ENCODE data around the gene ZC3H7A. TPM values are rescaled to one million over a fixed set of nuclear protein-coding genes. Genes with fewer than 3 reads are reported as not detected.

ZC3H7A gene
- total and polyA plus RNA-seq, 2 of the 13 experiments (the other 11 are each of a cell fraction or from before 2014, with no cell fraction given), result 29.2 to 36.8 TPM

DNA sequence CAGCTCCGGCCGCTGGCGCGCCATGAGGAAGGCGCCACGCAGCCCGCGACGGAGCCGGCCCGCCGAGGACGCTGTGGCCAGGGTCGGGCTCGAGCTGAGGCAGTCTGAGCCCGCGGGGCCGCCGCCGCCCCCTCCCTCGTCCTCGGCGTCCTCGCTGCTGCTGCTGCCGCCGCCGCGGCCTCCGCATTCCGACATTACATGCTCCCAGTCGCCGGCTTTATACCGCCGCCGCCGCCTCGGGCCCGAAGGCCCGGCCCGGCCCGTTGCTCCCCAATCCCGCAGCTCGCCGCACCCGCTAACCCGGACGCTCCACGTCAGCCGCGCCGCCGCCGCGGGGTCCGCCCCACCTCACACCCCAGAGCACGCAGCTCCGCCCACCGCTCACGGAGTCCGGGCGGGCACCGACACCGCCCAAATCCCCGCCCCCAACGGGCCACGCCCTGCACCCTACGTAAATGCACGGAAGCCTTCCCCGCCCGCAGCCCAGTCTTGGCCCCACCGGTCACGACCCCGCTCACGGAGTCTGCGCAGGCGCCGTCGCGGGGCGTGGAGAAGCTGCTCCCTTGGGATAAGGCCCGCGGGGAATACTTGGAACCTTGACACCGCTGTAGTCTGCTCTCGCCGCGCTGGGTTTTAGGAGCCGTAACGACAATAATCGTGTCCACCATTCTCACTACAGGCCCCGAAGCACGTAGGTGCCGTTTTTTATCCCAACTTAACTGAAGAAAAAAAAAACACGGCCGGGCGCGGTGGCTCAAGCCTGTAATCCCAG is 54.3 kb downstream of the ZC3H7A start, which contains the start of gene TXNDC11 (continued):
- TF ChIP-seq, protein P1, sequence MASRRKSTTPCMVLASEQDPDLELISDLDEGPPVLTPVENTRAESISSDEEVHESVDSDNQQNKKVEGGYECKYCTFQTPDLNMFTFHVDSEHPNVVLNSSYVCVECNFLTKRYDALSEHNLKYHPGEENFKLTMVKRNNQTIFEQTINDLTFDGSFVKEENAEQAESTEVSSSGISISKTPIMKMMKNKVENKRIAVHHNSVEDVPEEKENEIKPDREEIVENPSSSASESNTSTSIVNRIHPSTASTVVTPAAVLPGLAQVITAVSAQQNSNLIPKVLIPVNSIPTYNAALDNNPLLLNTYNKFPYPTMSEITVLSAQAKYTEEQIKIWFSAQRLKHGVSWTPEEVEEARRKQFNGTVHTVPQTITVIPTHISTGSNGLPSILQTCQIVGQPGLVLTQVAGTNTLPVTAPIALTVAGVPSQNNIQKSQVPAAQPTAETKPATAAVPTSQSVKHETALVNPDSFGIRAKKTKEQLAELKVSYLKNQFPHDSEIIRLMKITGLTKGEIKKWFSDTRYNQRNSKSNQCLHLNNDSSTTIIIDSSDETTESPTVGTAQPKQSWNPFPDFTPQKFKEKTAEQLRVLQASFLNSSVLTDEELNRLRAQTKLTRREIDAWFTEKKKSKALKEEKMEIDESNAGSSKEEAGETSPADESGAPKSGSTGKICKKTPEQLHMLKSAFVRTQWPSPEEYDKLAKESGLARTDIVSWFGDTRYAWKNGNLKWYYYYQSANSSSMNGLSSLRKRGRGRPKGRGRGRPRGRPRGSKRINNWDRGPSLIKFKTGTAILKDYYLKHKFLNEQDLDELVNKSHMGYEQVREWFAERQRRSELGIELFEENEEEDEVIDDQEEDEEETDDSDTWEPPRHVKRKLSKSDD (CRISPR knock-in tag; IDR thresholded peaks at IDR 0.05; ENCODE audit: low read depth), result peak; percentile 71
- TF ChIP-seq MAFG (CRISPR knock-in tag; IDR thresholded peaks at IDR 0.05) (no peak), ZMAT3 (CRISPR knock-in tag; conservative IDR thresholded peaks at IDR 0.05) (0 out of 2 replicates have a peak, but pooled peaks have one; percentile 92), NCOA5 (CRISPR knock-in tag; IDR thresholded peaks at IDR 0.05) (no peak), SMYD3 (CRISPR knock-in tag; IDR thresholded peaks at IDR 0.05) (no peak), ZNF674 (CRISPR knock-in tag; IDR thresholded peaks at IDR 0.05; ENCODE audit: low read depth) (no peak; the same call in 1 of the 2 replicates), ZNF3 (CRISPR knock-in tag; IDR thresholded peaks at IDR 0.05) (no peak), TBX3 (IDR thresholded peaks at IDR 0.05; ENCODE audit: borderline replicate concordance) (peak; percentile 25; the same call in 1 of the 2 replicates), RFXAP (CRISPR knock-in tag; IDR thresholded peaks at IDR 0.05; ENCODE audit: borderline replicate concordance) (peak; percentile 12; the same call in 1 of the 2 replicates), POLR2A (IDR thresholded peaks at IDR 0.05; ENCODE audit: insufficient read depth in 1 of 2, low read depth in 2 of 2, low read length in 2 of 2) (peak; percentile 96 to 98), RARG (CRISPR knock-in tag; IDR thresholded peaks at IDR 0.05; ENCODE audit: low read depth) (peak; percentile 82; the same call in 1 of the 2 replicates), TBX2 (CRISPR knock-in tag; IDR thresholded peaks at IDR 0.05; ENCODE audit: borderline replicate concordance) (peak; percentile 94), KDM2A (CRISPR knock-in tag; IDR thresholded peaks at IDR 0.05; ENCODE audit: borderline replicate concordance, low read depth) (peak; percentile 26; the same call in 1 of the 2 replicates), ZNF292 (CRISPR knock-in tag; IDR thresholded peaks at IDR 0.05; ENCODE audit: borderline replicate concordance, low read depth) (no peak)
- TF ChIP-seq, protein P2, sequence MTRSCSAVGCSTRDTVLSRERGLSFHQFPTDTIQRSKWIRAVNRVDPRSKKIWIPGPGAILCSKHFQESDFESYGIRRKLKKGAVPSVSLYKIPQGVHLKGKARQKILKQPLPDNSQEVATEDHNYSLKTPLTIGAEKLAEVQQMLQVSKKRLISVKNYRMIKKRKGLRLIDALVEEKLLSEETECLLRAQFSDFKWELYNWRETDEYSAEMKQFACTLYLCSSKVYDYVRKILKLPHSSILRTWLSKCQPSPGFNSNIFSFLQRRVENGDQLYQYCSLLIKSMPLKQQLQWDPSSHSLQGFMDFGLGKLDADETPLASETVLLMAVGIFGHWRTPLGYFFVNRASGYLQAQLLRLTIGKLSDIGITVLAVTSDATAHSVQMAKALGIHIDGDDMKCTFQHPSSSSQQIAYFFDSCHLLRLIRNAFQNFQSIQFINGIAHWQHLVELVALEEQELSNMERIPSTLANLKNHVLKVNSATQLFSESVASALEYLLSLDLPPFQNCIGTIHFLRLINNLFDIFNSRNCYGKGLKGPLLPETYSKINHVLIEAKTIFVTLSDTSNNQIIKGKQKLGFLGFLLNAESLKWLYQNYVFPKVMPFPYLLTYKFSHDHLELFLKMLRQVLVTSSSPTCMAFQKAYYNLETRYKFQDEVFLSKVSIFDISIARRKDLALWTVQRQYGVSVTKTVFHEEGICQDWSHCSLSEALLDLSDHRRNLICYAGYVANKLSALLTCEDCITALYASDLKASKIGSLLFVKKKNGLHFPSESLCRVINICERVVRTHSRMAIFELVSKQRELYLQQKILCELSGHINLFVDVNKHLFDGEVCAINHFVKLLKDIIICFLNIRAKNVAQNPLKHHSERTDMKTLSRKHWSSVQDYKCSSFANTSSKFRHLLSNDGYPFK (CRISPR knock-in tag; IDR thresholded peaks at IDR 0.05; ENCODE audit: borderline replicate concordance), result no peak
- TF ChIP-seq, protein P3, sequence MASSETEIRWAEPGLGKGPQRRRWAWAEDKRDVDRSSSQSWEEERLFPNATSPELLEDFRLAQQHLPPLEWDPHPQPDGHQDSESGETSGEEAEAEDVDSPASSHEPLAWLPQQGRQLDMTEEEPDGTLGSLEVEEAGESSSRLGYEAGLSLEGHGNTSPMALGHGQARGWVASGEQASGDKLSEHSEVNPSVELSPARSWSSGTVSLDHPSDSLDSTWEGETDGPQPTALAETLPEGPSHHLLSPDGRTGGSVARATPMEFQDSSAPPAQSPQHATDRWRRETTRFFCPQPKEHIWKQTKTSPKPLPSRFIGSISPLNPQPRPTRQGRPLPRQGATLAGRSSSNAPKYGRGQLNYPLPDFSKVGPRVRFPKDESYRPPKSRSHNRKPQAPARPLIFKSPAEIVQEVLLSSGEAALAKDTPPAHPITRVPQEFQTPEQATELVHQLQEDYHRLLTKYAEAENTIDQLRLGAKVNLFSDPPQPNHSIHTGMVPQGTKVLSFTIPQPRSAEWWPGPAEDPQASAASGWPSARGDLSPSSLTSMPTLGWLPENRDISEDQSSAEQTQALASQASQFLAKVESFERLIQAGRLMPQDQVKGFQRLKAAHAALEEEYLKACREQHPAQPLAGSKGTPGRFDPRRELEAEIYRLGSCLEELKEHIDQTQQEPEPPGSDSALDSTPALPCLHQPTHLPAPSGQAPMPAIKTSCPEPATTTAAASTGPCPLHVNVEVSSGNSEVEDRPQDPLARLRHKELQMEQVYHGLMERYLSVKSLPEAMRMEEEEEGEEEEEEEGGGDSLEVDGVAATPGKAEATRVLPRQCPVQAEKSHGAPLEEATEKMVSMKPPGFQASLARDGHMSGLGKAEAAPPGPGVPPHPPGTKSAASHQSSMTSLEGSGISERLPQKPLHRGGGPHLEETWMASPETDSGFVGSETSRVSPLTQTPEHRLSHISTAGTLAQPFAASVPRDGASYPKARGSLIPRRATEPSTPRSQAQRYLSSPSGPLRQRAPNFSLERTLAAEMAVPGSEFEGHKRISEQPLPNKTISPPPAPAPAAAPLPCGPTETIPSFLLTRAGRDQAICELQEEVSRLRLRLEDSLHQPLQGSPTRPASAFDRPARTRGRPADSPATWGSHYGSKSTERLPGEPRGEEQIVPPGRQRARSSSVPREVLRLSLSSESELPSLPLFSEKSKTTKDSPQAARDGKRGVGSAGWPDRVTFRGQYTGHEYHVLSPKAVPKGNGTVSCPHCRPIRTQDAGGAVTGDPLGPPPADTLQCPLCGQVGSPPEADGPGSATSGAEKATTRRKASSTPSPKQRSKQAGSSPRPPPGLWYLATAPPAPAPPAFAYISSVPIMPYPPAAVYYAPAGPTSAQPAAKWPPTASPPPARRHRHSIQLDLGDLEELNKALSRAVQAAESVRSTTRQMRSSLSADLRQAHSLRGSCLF (CRISPR knock-in tag; IDR thresholded peaks at IDR 0.05; ENCODE audit: borderline replicate concordance), result no peak
- TF ChIP-seq, protein P4, sequence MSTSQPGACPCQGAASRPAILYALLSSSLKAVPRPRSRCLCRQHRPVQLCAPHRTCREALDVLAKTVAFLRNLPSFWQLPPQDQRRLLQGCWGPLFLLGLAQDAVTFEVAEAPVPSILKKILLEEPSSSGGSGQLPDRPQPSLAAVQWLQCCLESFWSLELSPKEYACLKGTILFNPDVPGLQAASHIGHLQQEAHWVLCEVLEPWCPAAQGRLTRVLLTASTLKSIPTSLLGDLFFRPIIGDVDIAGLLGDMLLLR (CRISPR knock-in tag; IDR thresholded peaks at IDR 0.05), result peak; percentile 89; the same call in 1 of the 2 replicates

Measured in HepG2 (cell line).